HepG2 (cell line): ENCODE data around the gene FCHO1. TPM values are rescaled to one million over a fixed set of nuclear protein-coding genes. Genes with fewer than 3 reads are reported as not detected.

Experiments used
- ATF7 ChIP-seq, 2 experiments: fragments of 450-650 bp in 1 of 2; sonication (generic) in 1 of 2; formaldehyde crosslinking in 1 of 2; IDR thresholded peaks; 2 replicates each; pipeline versions ENCODE4 v1.4.0 to v1.6.1; 2016 to 2020; ENCODE audit warnings: antibody characterized with exemption in 1 of 2, mild to moderate bottlenecking in 1 of 2, missing genetic modification reagents in 1 of 2
- DMAP1 ChIP-seq: IDR thresholded peaks from 2 replicates; pipeline ENCODE4 v1.6.1; 2016
- RNF2 ChIP-seq: fragments of 450-650 bp; conservative IDR thresholded peaks from 2 replicates; pipeline ENCODE4 v1.6.1; 2016; ENCODE audit warnings: low read depth
- SALL1 ChIP-seq: sonication (generic); formaldehyde crosslinking; IDR thresholded peaks from 2 replicates; pipeline ENCODE4 v1.8.0; 2022; ENCODE audit warnings: mild to moderate bottlenecking, missing genetic modification reagents
- SNAPC5 ChIP-seq: sonication (generic); formaldehyde crosslinking; IDR thresholded peaks from 2 replicates; pipeline ENCODE4 v1.8.1; 2023; ENCODE audit warnings: mild to moderate bottlenecking, missing genetic modification reagents, borderline replicate concordance
- SRSF1 ChIP-seq: fragments of 200-400 bp; formaldehyde crosslinking; optimal IDR thresholded peaks from 2 replicates; pipeline ENCODE3; 2017; ENCODE audit warnings: mild to moderate bottlenecking, low read depth, low read length, moderate library complexity
- STAT6 ChIP-seq: sonication (generic); formaldehyde crosslinking; IDR thresholded peaks from 2 replicates; pipeline ENCODE4 v1.4.0; 2020; ENCODE audit warnings: missing genetic modification reagents, mild to moderate bottlenecking, borderline replicate concordance
- ZNF234 ChIP-seq: sonication (generic); formaldehyde crosslinking; conservative IDR thresholded peaks from 2 replicates; pipeline ENCODE4 v1.5.1; 2020; ENCODE audit warnings: mild to moderate bottlenecking, missing genetic modification reagents
- ZNF251 ChIP-seq: sonication (generic); formaldehyde crosslinking; IDR thresholded peaks from 2 replicates; pipeline ENCODE4 v1.9.0; 2021; ENCODE audit warnings: mild to moderate bottlenecking, missing genetic modification reagents
- ZNF274 ChIP-seq: sonication (generic); formaldehyde crosslinking; IDR thresholded peaks from 2 replicates; pipeline ENCODE4 v1.5.1; 2020; ENCODE audit warnings: mild to moderate bottlenecking, missing genetic modification reagents
- ZNF460 ChIP-seq: sonication (generic); formaldehyde crosslinking; IDR thresholded peaks from 2 replicates; pipeline ENCODE4 v1.5.1; 2020; ENCODE audit warnings: missing genetic modification reagents, mild to moderate bottlenecking, borderline replicate concordance
- ZNF501 ChIP-seq: sonication (generic); formaldehyde crosslinking; IDR thresholded peaks from 2 replicates; pipeline ENCODE4 v1.5.1; 2020; ENCODE audit warnings: mild to moderate bottlenecking, moderate library complexity, missing genetic modification reagents
- ZNF687 ChIP-seq: sonication (generic); formaldehyde crosslinking; IDR thresholded peaks from 2 replicates; pipeline ENCODE4 v1.5.1; 2020; ENCODE audit warnings: mild to moderate bottlenecking, missing genetic modification reagents, moderate library complexity
- polyA plus RNA-seq, 8 experiments: library from polyadenylated mRNA; depleted of rRNA in 3 of 8; stranded (reverse) in 7 of 8; unstranded in 1 of 8; fragments of >200 nt; fragmentation: Illumina TruSeq in 4 of 8; extraction: Trizol in 4 of 8; gene quantifications; 2 replicates each; pipeline versions ENCODE4 v1.2.1 to v1.2.3, GENCODE V29; 2011 to 2016; ENCODE audit warnings: low read depth in 4 of 8, missing spikeins in 1 of 8, mixed read lengths in 1 of 8; ENCODE audit not compliant: insufficient read depth in 1 of 8
- total RNA-seq, 5 experiments: library from RNA; depleted of rRNA; stranded (reverse); fragments of >200 nt; fragmentation: Illumina TruSeq; extraction: Trizol; gene quantifications; 2 replicates each; pipeline ENCODE4 v1.2.3, GENCODE V29; 2016; ENCODE audit warnings: low read depth in 1 of 5
- TF ChIP-seq, protein P1 (sequence below): sonication (generic); formaldehyde crosslinking; IDR thresholded peaks from 2 replicates; pipeline ENCODE4 v1.9.0; 2021; ENCODE audit warnings: mild to moderate bottlenecking, missing genetic modification reagents

Gene FCHO1
- total and polyA plus RNA-seq, 2 of the 13 experiments (the other 11 are each of a cell fraction or from before 2014, with no cell fraction given), result 1.3 to 3.1 TPM

DNA sequence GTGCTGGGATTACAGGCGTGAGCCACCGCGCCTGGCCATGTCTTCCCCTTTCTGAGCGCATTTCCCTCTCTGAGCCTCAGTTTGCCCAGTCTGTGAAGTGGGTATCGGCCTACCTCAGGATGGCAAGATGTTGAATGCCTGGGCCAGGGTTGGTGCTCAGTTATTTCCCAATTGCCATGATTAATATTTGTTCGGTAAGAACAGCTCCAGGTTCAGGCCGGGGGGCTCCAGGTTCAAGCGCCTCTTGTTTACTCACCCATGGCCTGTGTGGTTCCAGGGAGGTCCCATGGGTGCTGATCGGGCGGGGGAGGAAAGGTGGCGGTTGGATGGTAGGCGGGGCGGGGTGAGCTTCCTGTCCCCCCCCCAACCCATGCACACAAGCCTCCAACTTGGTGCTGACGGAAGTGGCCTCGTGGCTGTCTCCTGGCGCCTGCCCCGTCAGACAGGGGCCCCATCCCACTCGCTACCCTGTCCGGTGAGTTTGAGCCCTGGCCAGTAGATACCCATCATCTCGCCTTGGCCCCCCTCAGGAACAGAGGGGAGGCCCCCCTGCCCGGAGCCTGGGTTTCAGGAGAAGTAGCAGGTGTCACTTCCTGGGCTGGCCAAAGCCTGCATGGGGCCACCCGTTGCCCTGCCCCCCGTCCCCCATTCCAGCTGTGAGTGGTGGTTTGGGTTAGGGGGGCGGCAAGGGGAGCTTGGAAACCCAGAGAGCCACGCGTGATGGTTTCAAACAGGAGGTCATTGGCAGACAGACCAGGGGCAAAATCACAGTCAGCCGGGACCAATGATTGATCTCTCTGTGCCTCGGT is at the start of gene FCHO1 (continued):
- TF ChIP-seq ZNF687 (CRISPR knock-in tag) (peak; percentile 91), ZNF460 (CRISPR knock-in tag) (no peak), ZNF251 (no peak), STAT6 (no peak), ZNF234 (CRISPR knock-in tag) (no peak), ATF7 (IDR thresholded peaks at IDR 0.05) (no peak), ATF7 (CRISPR knock-in tag; IDR thresholded peaks at IDR 0.05) (no peak), ZNF501 (CRISPR knock-in tag) (0 out of 2 replicates have a peak, but pooled peaks have one; percentile 3), SNAPC5 (CRISPR knock-in tag) (no peak), DMAP1 (CRISPR knock-in tag) (peak; percentile 49; the same call in 1 of the 2 replicates), RNF2 (no peak), ZNF274 (CRISPR knock-in tag) (peak; percentile 74; the same call in 1 of the 2 replicates), SALL1 (peak; percentile 44; the same call in 1 of the 2 replicates), SRSF1 (peak; percentile 12)
- TF ChIP-seq, protein P1, sequence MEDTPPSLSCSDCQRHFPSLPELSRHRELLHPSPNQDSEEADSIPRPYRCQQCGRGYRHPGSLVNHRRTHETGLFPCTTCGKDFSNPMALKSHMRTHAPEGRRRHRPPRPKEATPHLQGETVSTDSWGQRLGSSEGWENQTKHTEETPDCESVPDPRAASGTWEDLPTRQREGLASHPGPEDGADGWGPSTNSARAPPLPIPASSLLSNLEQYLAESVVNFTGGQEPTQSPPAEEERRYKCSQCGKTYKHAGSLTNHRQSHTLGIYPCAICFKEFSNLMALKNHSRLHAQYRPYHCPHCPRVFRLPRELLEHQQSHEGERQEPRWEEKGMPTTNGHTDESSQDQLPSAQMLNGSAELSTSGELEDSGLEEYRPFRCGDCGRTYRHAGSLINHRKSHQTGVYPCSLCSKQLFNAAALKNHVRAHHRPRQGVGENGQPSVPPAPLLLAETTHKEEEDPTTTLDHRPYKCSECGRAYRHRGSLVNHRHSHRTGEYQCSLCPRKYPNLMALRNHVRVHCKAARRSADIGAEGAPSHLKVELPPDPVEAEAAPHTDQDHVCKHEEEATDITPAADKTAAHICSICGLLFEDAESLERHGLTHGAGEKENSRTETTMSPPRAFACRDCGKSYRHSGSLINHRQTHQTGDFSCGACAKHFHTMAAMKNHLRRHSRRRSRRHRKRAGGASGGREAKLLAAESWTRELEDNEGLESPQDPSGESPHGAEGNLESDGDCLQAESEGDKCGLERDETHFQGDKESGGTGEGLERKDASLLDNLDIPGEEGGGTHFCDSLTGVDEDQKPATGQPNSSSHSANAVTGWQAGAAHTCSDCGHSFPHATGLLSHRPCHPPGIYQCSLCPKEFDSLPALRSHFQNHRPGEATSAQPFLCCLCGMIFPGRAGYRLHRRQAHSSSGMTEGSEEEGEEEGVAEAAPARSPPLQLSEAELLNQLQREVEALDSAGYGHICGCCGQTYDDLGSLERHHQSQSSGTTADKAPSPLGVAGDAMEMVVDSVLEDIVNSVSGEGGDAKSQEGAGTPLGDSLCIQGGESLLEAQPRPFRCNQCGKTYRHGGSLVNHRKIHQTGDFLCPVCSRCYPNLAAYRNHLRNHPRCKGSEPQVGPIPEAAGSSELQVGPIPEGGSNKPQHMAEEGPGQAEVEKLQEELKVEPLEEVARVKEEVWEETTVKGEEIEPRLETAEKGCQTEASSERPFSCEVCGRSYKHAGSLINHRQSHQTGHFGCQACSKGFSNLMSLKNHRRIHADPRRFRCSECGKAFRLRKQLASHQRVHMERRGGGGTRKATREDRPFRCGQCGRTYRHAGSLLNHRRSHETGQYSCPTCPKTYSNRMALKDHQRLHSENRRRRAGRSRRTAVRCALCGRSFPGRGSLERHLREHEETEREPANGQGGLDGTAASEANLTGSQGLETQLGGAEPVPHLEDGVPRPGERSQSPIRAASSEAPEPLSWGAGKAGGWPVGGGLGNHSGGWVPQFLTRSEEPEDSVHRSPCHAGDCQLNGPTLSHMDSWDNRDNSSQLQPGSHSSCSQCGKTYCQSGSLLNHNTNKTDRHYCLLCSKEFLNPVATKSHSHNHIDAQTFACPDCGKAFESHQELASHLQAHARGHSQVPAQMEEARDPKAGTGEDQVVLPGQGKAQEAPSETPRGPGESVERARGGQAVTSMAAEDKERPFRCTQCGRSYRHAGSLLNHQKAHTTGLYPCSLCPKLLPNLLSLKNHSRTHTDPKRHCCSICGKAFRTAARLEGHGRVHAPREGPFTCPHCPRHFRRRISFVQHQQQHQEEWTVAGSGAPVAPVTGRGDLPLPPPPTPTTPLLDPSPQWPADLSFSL (CRISPR knock-in tag), result no peak
